GM18873 (cell line): ENCODE measurements around the gene LHFPL3.
"Not testable (repeated sequence)": the region's sequence is repeated elsewhere in the genome, so short reads cannot be mapped to it uniquely, and the experiment has no call there.

Source experiments
- ATAC-seq: cut with Tn5 transposase; IDR thresholded peaks from one replicate; pipeline ENCODE4 v1.9.1; 2021; ENCODE audit warnings: mild to moderate bottlenecking, moderate library complexity, moderate number of reproducible peaks; ENCODE audit not compliant: unreplicated experiment, low FRiP score

LHFPL3 gene

DNA sequence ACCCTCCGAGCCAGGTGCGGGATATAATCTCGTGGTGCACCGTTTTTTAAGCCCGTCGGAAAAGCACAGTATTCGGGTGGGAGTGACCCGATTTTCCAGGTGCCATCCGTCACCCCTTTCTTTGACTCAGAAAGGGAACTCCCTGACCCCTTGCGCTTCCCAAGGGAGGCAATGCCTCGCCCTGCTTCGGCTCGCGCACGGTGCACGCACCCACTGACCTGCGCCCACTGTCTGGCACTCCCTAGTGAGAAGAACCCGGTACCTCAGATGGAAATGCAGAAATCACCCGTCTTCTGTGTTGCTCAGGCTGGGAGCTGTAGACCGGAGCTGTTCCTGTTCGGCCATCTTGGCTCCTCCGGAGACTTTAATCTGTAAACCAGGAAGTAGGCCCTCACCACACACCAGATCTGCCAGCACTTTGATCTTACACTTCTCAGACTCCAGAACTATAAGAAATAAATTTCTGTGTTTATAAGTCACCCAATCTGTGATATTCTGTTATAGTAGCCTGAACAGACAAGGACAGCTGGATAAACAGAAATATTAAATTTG lies 235.0 kb downstream of the LHFPL3 start:
- ATAC-seq = not testable (repeated sequence)

DNA sequence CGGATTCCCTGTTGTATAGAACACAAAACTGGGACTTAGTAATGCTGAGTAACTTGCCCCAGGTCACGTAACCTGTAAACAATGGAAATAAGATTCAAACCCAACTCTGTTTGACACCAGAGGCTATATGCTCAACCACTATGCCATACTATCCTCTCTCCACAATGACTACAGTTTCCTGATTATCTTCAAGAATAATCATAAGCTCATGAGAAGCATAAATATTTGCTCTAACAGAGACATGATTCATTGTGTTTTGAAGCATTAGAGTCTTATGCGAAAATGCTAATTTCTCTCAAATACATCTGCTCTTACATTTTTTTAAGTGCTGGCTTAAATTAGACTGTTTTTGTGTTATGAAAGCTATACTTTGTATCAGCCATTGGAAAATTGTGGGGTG lies 241.3 kb downstream of the LHFPL3 start:
- ATAC-seq = no peak

DNA sequence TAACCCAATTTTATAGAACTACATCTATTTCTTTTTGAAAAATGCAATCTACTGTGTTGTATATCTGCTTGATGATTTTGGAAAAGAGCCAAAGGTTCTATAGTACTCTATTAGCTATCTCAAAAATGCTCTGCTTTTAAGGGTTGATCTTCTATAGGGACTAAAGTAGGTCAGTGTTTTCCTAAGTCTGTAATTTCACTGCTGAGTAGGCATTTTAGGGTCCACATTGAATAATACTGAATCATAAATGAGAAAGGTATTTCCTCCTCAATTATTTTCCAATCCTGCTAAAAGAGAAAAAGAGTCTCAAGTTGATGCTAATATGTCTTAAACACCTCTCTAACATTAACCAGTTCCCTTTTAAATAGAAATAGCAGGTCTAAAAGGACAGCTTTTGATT lies 244.2 kb downstream of the LHFPL3 start:
- ATAC-seq = no peak

- no peak for ATAC-seq
Observed at GRCh38 chr7:104584620-104585019, 256.2 kb downstream of the LHFPL3 start.

- ATAC-seq = not testable (repeated sequence)
Observed at GRCh38 chr7:104595591-104595990, 267.2 kb downstream of the LHFPL3 start.

GRCh38 chr7:104603957-104604356 lies 275.6 kb downstream of the LHFPL3 start:
- ATAC-seq = no peak

DNA sequence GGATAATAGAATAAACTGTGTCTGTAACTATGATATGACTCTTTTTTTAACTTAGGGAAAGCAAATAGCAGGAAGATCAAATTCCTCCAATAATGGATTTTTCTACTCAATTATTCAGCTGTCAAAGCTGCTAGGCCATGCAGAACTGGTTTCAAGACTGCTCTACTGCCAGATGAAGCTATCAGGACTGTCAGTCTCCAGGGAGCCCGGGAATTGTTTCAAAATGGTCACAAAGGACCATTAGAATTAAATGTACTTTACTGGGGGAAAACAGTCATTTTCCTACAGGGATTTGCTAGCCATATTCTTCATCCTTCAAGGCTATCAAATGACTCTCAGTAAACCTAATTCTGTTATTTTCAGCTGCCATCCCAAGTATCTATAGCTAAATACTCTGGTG lies 276.3 kb downstream of the LHFPL3 start:
- ATAC-seq = no peak

DNA sequence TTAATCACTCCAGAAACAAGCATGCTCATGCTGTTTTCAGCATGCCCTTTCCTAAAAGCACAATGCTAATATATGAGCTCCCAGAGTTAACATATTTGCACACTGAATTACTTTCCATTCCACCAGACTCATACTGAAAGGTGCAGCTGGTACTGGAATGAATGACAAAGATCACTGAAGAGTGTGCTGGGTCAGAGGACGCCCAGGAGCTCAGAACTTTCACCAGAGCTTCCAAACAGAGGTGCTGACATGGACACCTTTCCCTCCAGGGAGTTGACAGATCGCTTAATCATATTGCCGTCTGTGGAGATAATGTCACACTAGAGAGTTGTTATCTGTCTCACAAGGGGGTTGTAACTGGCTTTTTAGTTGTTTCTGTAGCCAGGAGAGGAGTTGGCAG lies 292.9 kb downstream of the LHFPL3 start:
- ATAC-seq = no peak

DNA sequence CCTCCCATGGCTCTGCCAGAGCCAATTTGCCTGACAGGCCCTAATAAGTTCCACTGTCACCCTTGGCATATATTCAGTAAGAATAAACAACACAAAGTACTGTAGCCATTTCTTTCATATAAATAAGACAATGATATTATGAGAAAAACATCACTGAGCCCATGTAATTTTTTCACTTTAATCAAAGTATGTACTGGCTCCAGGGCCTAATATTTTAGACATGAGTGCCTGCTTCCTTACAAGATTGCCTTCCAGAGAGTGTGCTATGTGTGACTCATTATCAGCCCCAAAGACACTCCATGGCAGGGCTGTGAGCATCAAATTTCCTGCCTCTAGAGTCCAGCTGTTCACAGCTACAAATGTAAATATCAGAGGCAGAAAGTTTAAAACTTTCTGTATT lies 297.6 kb downstream of the LHFPL3 start:
- ATAC-seq = no peak

DNA sequence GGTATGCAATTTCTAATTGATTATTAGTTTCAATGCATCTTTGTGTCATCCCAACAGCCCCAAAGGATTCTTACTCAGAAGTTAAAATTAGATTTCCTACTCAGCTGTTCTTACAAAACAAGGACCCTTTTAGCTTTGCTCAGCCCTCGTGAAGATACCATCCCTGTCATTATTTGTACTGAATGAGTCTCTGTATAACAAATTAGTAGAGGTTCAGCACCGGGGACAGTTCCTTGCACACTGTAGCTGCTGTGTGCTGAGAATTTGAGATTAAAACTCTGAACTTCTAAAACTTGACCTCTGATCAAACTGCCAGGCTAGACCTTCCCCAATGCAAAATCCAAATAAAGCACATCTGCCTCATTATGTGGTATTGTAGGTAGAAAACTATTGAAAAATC lies 299.1 kb downstream of the LHFPL3 start:
- no peak for ATAC-seq

DNA sequence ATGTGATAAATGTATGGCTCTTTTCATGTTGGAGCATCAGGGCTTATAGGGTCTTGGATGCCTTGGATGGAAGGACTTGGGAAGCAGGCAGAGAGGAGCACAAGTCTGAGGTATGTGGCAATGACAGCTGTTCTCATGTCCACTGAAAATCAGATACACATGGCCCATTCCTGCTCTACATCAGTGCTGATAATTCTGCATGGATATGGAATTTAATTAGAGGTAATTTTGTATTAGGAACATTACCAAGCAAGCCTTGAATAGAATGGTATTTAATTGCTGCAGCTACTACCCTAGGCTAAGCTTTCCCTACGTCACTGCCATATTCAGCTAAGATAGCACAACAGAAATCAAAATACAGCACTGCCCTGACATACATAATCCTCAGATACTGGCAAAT lies 299.6 kb downstream of the LHFPL3 start:
- no peak for ATAC-seq

GRCh38 chr7:104629408-104629807 lies 301.0 kb downstream of the LHFPL3 start:
- ATAC-seq = no peak

DNA sequence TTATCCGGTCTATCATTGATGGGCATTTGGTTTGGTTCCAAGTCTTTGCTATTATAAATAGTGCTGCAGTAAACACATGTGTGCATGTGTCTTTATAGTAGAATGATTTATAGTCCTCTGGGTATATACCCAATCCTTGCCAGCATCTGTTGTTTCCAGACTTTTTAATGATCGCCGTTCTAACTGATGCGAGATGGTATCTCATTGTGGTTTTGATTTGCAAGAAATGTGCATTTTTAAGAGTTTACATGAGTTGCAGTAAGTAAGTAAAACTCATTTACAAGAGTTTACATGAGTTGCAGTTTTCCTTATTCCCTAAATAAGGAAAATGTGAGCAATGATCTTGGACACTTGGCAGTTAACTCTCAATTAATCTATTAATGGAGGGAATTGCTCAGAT lies 312.1 kb downstream of the LHFPL3 start:
- no peak for ATAC-seq

GRCh38 chr7:104642560-104642959 lies 314.2 kb downstream of the LHFPL3 start:
- no peak for ATAC-seq

GRCh38 chr7:104643587-104644217 lies 315.3 kb downstream of the LHFPL3 start:
- no peak for ATAC-seq

DNA sequence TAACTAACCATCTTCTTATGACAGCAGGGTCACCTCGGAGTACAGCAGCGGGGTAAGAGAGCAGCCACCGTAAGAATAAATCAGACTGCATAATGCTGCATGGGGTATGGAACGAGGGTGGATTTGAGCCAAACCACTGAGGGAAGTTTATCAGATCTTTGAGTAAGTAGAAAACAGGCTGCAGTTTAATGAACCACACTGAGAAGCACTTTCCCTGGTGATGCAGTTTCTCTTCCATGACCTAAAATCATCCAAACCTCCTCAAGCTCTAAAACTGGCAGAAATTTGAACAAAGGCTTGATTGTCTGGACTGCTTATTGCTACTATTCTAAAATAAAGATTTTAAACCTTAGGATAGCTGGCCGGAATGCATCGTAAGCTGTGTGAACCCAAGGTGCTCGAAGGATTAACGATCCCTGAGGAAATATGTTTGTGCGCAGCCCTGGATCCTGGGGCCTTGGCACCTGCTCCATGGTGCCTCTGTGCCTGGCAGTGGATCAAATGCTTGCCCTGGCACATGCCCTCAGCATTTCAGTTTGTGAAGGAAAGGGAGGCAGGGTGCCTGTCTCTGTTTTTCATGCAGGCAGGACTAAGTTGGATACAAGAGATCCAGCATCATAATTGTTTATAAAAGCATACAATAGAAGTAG lies 322.7 kb downstream of the LHFPL3 start:
- ATAC-seq = no peak

GRCh38 chr7:104652434-104652833 lies 324.0 kb downstream of the LHFPL3 start:
- ATAC-seq = no peak

GRCh38 chr7:104652865-104653264 lies 324.5 kb downstream of the LHFPL3 start:
- no peak for ATAC-seq

DNA sequence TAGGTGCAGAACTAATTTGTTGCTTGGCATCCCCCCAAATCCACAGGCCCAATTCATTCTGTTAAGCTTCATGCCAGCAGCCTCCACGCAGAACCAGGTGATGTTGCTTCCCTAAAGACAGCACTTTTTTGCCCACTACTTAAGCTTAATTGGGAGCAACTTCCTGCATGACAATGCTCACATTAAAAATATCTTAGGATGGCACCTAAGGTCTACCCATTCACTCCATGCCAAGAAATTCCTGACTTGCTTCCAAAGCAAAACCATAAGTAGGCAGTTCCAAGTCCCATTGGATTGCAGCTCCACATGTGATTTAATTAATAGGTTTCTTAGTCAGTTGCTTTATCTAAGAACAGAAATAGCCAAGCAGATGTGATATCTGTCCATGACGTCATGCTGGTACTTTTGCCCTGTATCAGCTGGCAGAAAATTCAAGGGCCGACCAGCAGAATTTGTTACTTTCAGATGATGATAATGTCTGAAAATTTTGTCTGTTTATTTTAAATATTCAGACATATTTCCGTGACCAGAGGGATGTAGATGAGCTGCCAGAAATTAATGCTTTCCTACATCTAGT lies 325.5 kb downstream of the LHFPL3 start:
- ATAC-seq = no peak

GRCh38 chr7:104655592-104655991 lies 327.2 kb downstream of the LHFPL3 start:
- no peak for ATAC-seq

GRCh38 chr7:104656467-104656866 lies 328.1 kb downstream of the LHFPL3 start:
- no peak for ATAC-seq

DNA sequence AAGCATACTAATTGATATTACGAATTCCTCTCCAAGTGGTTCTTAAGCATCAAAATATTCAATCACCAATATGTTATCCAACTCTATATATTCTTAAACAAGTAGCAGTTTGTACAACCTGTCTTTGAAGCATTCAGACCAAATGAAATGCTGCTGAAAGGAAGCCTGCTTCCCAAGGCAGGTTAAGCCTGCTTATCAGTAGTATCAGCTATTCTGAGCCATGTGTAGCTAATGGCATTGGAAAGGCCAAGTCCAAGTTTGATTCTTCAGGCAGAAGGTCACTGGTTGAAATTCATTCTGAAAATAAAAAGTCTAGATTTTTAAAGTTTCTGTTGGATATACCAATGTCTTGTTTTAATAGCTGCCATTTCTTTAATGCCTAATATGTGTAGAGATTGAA lies 328.7 kb downstream of the LHFPL3 start:
- no peak for ATAC-seq
